K562 (cell line): Measurements from ENCODE around the gene CD34.
A peak's percentile ranks its signal among the peaks of the same experiment; 100 is the strongest.

Experiments used
- AFF4 ChIP-seq: sonication (generic); formaldehyde crosslinking; IDR thresholded peaks from 2 replicates; pipeline ENCODE4 v1.8.0; 2023; ENCODE audit warnings: mild to moderate bottlenecking, missing genetic modification reagents
- ARNT ChIP-seq, 2 experiments: fragments of 450-650 bp; IDR thresholded peaks; 2 replicates each; pipeline ENCODE4 v1.6.1; 2016; ENCODE audit warnings: mild to moderate bottlenecking in 1 of 2
- CHD2 ChIP-seq: IDR thresholded peaks from 2 replicates; pipeline ENCODE4 v1.6.1; 2011; ENCODE audit warnings: low read depth, low read length
- CTCF ChIP-seq, 3 experiments: IDR thresholded peaks in 2 of 3; conservative IDR thresholded peaks in 1 of 3; 2 replicates each; pipeline ENCODE4 v1.5.1; 2011 to 2012; ENCODE audit warnings: low read length in 3 of 3, mild to moderate bottlenecking in 3 of 3, control low read depth in 2 of 3, improper control_type of control experiment in 1 of 3, inconsistent platforms in 1 of 3, low read depth in 1 of 3, mixed read lengths in 1 of 3, moderate library complexity in 1 of 3; ENCODE audit not compliant: insufficient read depth in 2 of 3
- DLX4 ChIP-seq: fragments of 250-450 bp; sonication (Bioruptor Pico); IDR thresholded peaks from 2 replicates; pipeline ENCODE4 v1.6.1; 2021; ENCODE audit warnings: mild to moderate bottlenecking
- MXI1 ChIP-seq: IDR thresholded peaks from 2 replicates; pipeline ENCODE4 v1.6.1; 2011; ENCODE audit warnings: low read depth, mild to moderate bottlenecking, improper control_type of control experiment, low read length
- POLR2AphosphoS2 ChIP-seq: IDR thresholded peaks from 2 replicates; pipeline ENCODE4 v1.6.1; 2012; ENCODE audit warnings: low read length, improper control_type of control experiment
- POLR2AphosphoS5 ChIP-seq: IDR thresholded peaks from 2 replicates; pipeline ENCODE4 v1.6.1; 2011; ENCODE audit warnings: mild to moderate bottlenecking, low read depth, low read length, moderate library complexity; ENCODE audit not compliant: control insufficient read depth, insufficient read depth
- PYGO2 ChIP-seq: fragments of 450-650 bp; IDR thresholded peaks from 2 replicates; pipeline ENCODE4 v1.6.1; 2016; ENCODE audit warnings: mild to moderate bottlenecking, missing genetic modification characterization, moderate library complexity, missing compliant biosample characterization
- SMARCE1 ChIP-seq: fragments of 450-650 bp; IDR thresholded peaks from 2 replicates; pipeline ENCODE4 v1.7.1; 2016; ENCODE audit warnings: mild to moderate bottlenecking
- SPI1 ChIP-seq: IDR thresholded peaks from 2 replicates; pipeline ENCODE4 v1.6.1; 2011; ENCODE audit warnings: low read depth, low read length, control low read depth, borderline replicate concordance
- ZBTB1 ChIP-seq: sonication (generic); formaldehyde crosslinking; IDR thresholded peaks from 2 replicates; pipeline ENCODE4 v1.8.1; 2023; ENCODE audit warnings: missing genetic modification reagents, low read depth, mild to moderate bottlenecking, borderline replicate concordance
- ZC3H8 ChIP-seq: fragments of 450-650 bp; IDR thresholded peaks from 2 replicates; pipeline ENCODE4 v1.6.1; 2017
- ZNF785 ChIP-seq: fragments of 250-450 bp; sonication (Bioruptor Pico); IDR thresholded peaks from 2 replicates; pipeline ENCODE4 v1.4.0; 2020; ENCODE audit warnings: mild to moderate bottlenecking

DNA sequence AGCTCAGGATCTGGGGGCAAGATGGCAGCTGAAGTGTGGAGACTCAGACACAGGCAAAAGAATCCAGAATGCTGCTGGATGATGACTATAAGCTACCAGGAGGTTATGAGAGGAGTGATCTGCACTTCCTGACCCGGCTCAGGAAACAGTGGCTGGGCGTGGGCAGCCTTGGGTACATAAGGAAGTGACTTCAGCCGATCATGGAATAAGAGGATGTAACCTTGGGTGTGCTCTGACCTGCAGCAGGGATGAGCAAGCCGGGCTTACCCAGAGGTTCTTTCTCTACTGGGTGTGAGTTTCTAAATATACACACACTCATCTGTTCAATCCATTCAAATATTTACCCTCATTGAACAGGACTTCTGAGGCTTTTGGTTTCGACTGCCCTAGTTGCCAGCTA is 62.7 kb downstream of the CD34 start:
- TF ChIP-seq SMARCE1 (no peak), ARNT (IDR thresholded peaks at IDR 0.05) (no peak), DLX4 (no peak), CTCF (IDR thresholded peaks at IDR 0.05 in 2 of 3, conservative IDR thresholded peaks at IDR 0.05 in 1 of 3; ENCODE audit: insufficient read depth in 2 of 3, low read depth in 1 of 3, low read length in 3 of 3) (no peak), POLR2AphosphoS5 (no peak), ZBTB1 (CRISPR knock-in tag) (no peak), ZC3H8 (no peak), CHD2 (no peak), PYGO2 (no peak), MXI1 (no peak), ZNF785 (CRISPR knock-in tag) (no peak), SPI1 (peak; percentile 65; the same call in 1 of the 2 replicates), POLR2AphosphoS2 (no peak), AFF4 (CRISPR knock-in tag) (no peak)
